NCI-H146 treated with DMSO at 0.1 percent for 48 hours (cell line): Measurements from ENCODE around the gene BCAS1.

ENCODE experiments used
- DNase-seq: peaks from one replicate; lab custom pipeline; 2025; ENCODE audit not compliant: unreplicated experiment; lab: John Stamatoyannopoulos, UW

The BCAS1 gene

GRCh38 chr20:54078296-54078984 lies 8.0 kb upstream of the BCAS1 start:
- DNase-seq = no peak

GRCh38 chr20:54076259-54076658 lies 5.9 kb upstream of the BCAS1 start:
- no peak for DNase-seq

DNA sequence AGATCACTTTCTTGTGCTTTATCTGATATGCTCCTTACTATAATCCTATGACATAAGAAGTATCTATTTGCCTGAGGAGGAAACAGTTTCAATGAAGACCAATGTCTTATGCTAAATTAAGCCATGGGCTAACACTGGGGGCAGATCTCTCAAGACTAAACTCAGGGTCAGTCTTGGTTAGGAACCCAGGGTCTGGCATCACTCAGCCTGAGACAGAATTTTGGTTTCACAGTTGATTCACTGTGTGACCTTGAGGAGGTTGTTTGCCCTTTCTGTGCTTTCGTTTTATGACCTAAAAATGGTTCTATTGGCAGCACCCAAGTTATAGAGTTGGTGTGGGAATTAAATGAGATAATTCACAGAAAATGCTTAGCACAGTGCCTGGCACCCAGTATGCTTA lies 4.9 kb upstream of the BCAS1 start:
- DNase-seq = no peak

- DNase-seq = no peak
These were observed 4.1 kb upstream of the BCAS1 start for GRCh38 chr20:54074511-54074910.

GRCh38 chr20:54073288-54073687 lies 2.9 kb upstream of the BCAS1 start:
- DNase-seq = no peak

GRCh38 chr20:54069501-54069971 lies 858 bp downstream of the BCAS1 start:
- DNase-seq = no peak

- DNase-seq = no peak
These were observed 1.4 kb downstream of the BCAS1 start for GRCh38 chr20:54068966-54069365.

GRCh38 chr20:54068495-54068894 lies 1.9 kb downstream of the BCAS1 start:
- DNase-seq = no peak

- DNase-seq = no peak
These were observed 2.7 kb downstream of the BCAS1 start for GRCh38 chr20:54067606-54068174.

- DNase-seq = no peak
These were observed 4.8 kb downstream of the BCAS1 start for GRCh38 chr20:54065601-54066038.

GRCh38 chr20:54064939-54065338 lies 5.5 kb downstream of the BCAS1 start:
- DNase-seq = no peak

DNA sequence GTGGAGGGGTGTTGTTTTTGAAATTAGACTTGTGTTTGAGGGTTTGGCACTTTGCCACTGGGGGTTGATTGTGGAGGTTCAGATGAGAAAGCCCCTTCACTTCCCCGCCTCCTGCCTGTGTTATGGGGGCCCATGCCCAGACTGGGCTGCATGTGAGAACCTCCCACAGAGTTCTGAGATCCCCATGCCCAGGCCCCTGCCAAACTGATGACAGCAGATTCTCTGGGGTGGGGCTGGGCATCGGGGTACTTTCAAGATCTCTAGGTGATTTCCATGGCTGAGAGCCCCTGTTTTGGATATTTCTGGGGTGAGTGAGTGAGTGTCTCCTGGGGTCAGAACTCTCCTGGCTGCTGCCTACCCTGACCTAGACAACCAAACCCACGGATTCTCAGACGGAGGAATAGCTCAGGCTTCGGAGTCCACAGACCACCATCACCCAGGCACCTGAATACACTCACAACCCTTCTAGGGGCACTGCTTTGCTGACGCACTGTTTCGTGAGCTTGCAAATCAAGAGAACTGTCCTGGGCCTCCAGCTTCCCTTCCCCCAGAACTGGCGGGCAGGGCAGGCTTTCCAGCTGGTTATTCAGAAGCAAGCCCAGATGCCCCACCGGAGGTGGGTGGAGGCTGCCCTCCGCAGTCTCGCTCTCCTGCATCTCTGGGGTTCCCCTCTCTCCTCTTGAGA lies 6.3 kb downstream of the BCAS1 start:
- no peak for DNase-seq

- no peak for DNase-seq
These were observed 6.8 kb downstream of the BCAS1 start for GRCh38 chr20:54063580-54063979.

DNA sequence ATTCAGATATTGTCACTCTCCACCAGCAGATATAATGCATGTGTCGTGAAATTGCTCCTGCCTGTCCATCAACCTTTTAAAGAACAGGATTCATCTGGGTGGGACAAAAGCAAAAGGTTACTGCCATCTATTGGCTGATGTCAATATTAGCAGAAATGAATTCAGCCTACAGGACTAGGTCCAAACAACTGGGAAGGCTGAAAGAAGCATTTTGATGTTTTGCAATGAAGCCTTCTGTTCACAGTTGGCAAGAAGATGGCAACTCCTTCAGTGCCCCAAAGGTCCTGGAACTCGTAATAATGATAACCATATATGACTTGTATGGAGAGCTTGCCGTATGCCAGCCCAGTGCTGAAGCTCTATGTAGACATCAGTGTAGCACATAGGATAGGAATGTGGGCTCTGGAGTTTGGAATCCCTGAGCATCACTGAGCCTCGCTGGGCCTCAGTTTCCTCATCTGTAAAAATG lies 7.5 kb downstream of the BCAS1 start:
- DNase-seq = no peak

GRCh38 chr20:54061101-54061881 lies 9.1 kb downstream of the BCAS1 start:
- DNase-seq = no peak

- DNase-seq = no peak
These were observed 10.6 kb downstream of the BCAS1 start for GRCh38 chr20:54059691-54060364.

- DNase-seq = no peak
These were observed 11.8 kb downstream of the BCAS1 start for GRCh38 chr20:54058420-54059139.

- DNase-seq = no peak
These were observed 13.4 kb downstream of the BCAS1 start for GRCh38 chr20:54056762-54057639.

DNA sequence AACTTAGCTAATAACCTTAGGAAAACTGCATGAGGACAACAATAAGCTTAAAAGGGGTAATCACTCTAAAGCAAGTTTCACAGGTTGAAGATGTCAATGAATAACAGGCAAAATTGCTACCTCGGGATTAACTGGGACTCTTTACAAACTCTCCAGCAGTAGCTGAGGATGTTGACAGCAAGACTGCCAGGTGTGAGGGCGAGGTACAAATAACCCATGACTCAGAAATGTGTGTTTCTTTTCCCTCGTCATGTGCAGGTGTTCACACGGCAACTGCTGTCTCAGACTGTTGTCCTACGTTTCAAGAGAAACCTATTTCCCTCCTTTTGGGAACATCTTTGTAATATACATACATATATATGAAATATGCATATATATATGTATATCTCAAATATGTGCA lies 15.9 kb downstream of the BCAS1 start:
- no peak for DNase-seq
